Trophoblast cell (in vitro differentiated cells and primary cell): ENCODE measurements around the gene TUBGCP3.

ENCODE experiments used
- DNase-seq, 2 donors: peaks; one replicate each; pipeline ENCODE4 v3.0.0-alpha.2; 2016
- H2AFZ ChIP-seq: 2 replicates; pipeline ENCODE4 v1.6.1; 2013; ENCODE audit warnings: low read length, moderate library complexity, mild to moderate bottlenecking; ENCODE audit not compliant: insufficient read depth, poor library complexity
- H2AK5ac ChIP-seq: 2 replicates; pipeline ENCODE4 v1.6.1; 2013; ENCODE audit warnings: mild to moderate bottlenecking, low read length
- H2BK120ac ChIP-seq: 2 replicates; pipeline ENCODE4 v1.6.1; 2013; ENCODE audit warnings: low read length, mild to moderate bottlenecking, moderate library complexity; ENCODE audit not compliant: insufficient read depth, poor library complexity
- H2BK12ac ChIP-seq: 2 replicates; pipeline ENCODE4 v1.6.1; 2013; ENCODE audit warnings: mild to moderate bottlenecking, low read length, moderate library complexity
- H2BK5ac ChIP-seq: 2 replicates; pipeline ENCODE4 v1.6.1; 2013; ENCODE audit warnings: low read length, low read depth, moderate library complexity, mild to moderate bottlenecking; ENCODE audit not compliant: poor library complexity
- H3K14ac ChIP-seq: 2 replicates; pipeline ENCODE4 v1.6.1; 2013; ENCODE audit warnings: mild to moderate bottlenecking, low read length
- H3K18ac ChIP-seq: 2 replicates; pipeline ENCODE4 v1.6.1; 2013; ENCODE audit warnings: mild to moderate bottlenecking, low read length
- H3K23ac ChIP-seq: 2 replicates; pipeline ENCODE4 v1.6.1; 2013; ENCODE audit warnings: low read length
- H3K27ac ChIP-seq: 2 replicates; pipeline ENCODE4 v1.5.1; 2013; ENCODE audit warnings: low read depth, mild to moderate bottlenecking, inconsistent platforms, low read length, moderate library complexity
- H3K27me3 ChIP-seq: 2 replicates; pipeline ENCODE4 v1.6.1; 2013; ENCODE audit warnings: inconsistent platforms, mild to moderate bottlenecking, low read length, moderate library complexity; ENCODE audit not compliant: insufficient read depth
- H3K36me3 ChIP-seq, 2 experiments: 1 replicate in 1 of 2; 2 replicates in 1 of 2; pipeline ENCODE4 v1.6.1; 2013; ENCODE audit warnings: low read length in 2 of 2, mild to moderate bottlenecking in 2 of 2, moderate library complexity in 1 of 2; ENCODE audit not compliant: insufficient read depth in 2 of 2, control insufficient read depth in 1 of 2
- H3K4ac ChIP-seq: 2 replicates; pipeline ENCODE4 v1.6.1; 2013; ENCODE audit warnings: low read depth, mild to moderate bottlenecking, low read length, moderate library complexity
- H3K4me1 ChIP-seq, 2 experiments: 1 replicate in 1 of 2; 2 replicates in 1 of 2; pipeline ENCODE4 v1.6.1; 2013; ENCODE audit warnings: low read length in 2 of 2, mild to moderate bottlenecking in 2 of 2, moderate library complexity in 1 of 2; ENCODE audit not compliant: insufficient read depth in 2 of 2, control insufficient read depth in 1 of 2
- H3K4me2 ChIP-seq: 2 replicates; pipeline ENCODE4 v1.6.1; 2013; ENCODE audit warnings: inconsistent platforms, mild to moderate bottlenecking, low read length, moderate library complexity
- H3K4me3 ChIP-seq: 2 replicates; pipeline ENCODE4 v1.5.1; 2013; ENCODE audit warnings: mild to moderate bottlenecking, low read depth, low read length, inconsistent platforms
- H3K79me1 ChIP-seq: one replicate; pipeline ENCODE4 v1.6.1; 2013; ENCODE audit warnings: low read length
- H3K79me2 ChIP-seq: 2 replicates; pipeline ENCODE4 v1.6.1; 2013; ENCODE audit warnings: low read length, mild to moderate bottlenecking; ENCODE audit not compliant: control insufficient read depth, insufficient read depth, poor library complexity
- H3K9ac ChIP-seq: 2 replicates; pipeline ENCODE4 v1.6.1; 2013; ENCODE audit warnings: mild to moderate bottlenecking, low read length
- H3K9me3 ChIP-seq: 2 replicates; pipeline ENCODE4 v1.6.1; 2013; ENCODE audit warnings: low read depth, mild to moderate bottlenecking, control low read depth, inconsistent platforms, low read length; ENCODE audit not compliant: insufficient read depth
- H4K12ac ChIP-seq: 2 replicates; pipeline ENCODE4 v1.6.1; 2013; ENCODE audit warnings: low read depth, mild to moderate bottlenecking, low read length, moderate library complexity
- H4K8ac ChIP-seq: 2 replicates; pipeline ENCODE4 v1.6.1; 2013; ENCODE audit warnings: low read depth, mild to moderate bottlenecking, low read length, moderate library complexity
- H4K91ac ChIP-seq: one replicate; pipeline ENCODE4 v1.6.1; 2013; ENCODE audit warnings: low read depth, mild to moderate bottlenecking, low read length, moderate library complexity
- WGBS: extraction: QIAGEN DNeasy Blood & Tissue Kit; methylation state at CpG from one replicate; pipeline ENCODE4 v1.1.7; 2013; ENCODE audit warnings: missing lambda C conversion rate; ENCODE audit not compliant: insufficient read length, insufficient coverage; ENCODE audit errors: extremely low coverage; 5-methylcytosine and 5-hydroxymethylcytosine counted together

TUBGCP3 gene

GRCh38 chr13:112582263-112582662 is 5.7 kb downstream of the TUBGCP3 start:
- Histone ChIP-seq H3K9ac (peak overlapping the region; percentile 47), H2BK5ac (no peak overlapping the region), H3K79me2 (peaks cover 9% of the 10 kb centered on the region), H3K9me3 (peaks cover 4% of the 10 kb centered on the region), H2BK120ac (no peak overlapping the region), H3K4me2 (no peak overlapping the region), H3K27ac (no peak overlapping the region), H3K4me3 (no peak overlapping the region), H4K8ac (no peak overlapping the region), H3K36me3 (peaks cover 0 to 1% of the 10 kb centered on the region in 2 experiments), H3K79me1 (peaks cover under 1% of the 10 kb centered on the region), H2AFZ (no peak overlapping the region), H2AK5ac (no peak overlapping the region), H3K14ac (no peak overlapping the region), H4K91ac (no peak overlapping the region), H3K23ac (peak overlapping the region; percentile 42), H3K27me3 (no peaks in the 10 kb centered on the region), H2BK12ac (no peak overlapping the region), H3K4ac (peak overlapping the region; percentile 39), H4K12ac (no peak overlapping the region), H3K4me1 (no peaks in the 10 kb centered on the region), H3K18ac (no peak overlapping the region)
- DNase-seq, result no peak
- WGBS, result no CpG with 5 or more reads among the region's 9 CpGs

GRCh38 chr13:112580912-112581311 is 7.0 kb downstream of the TUBGCP3 start:
- Histone ChIP-seq H3K18ac (no peak overlapping the region), H3K4me2 (no peak overlapping the region), H3K4ac (peak overlapping the region; percentile 53), H3K4me1 (no peaks in the 10 kb centered on the region), H3K79me1 (no peaks in the 10 kb centered on the region), H3K9me3 (peaks cover 4% of the 10 kb centered on the region), H3K27me3 (no peaks in the 10 kb centered on the region), H3K79me2 (peaks cover 9% of the 10 kb centered on the region), H2BK5ac (no peak overlapping the region), H3K9ac (no peak overlapping the region), H4K8ac (no peak overlapping the region), H3K27ac (no peak overlapping the region), H2AFZ (no peak overlapping the region), H2AK5ac (no peak overlapping the region), H2BK12ac (no peak overlapping the region), H3K14ac (no peak overlapping the region), H4K91ac (no peak overlapping the region), H4K12ac (no peak overlapping the region), H3K36me3 (peaks cover 0 to 1% of the 10 kb centered on the region in 2 experiments), H2BK120ac (no peak overlapping the region), H3K4me3 (no peak overlapping the region), H3K23ac (no peak overlapping the region)
- no CpG with 5 or more reads among the region's 3 CpGs for WGBS
- DNase-seq, result no peak

GRCh38 chr13:112580211-112580610 is 7.7 kb downstream of the TUBGCP3 start:
- Histone ChIP-seq H3K9me3 (peaks cover 4% of the 10 kb centered on the region), H3K23ac (no peak overlapping the region), H2BK120ac (no peak overlapping the region), H2AK5ac (no peak overlapping the region), H2BK12ac (no peak overlapping the region), H3K4me3 (no peak overlapping the region), H4K12ac (no peak overlapping the region), H3K79me1 (no peaks in the 10 kb centered on the region), H3K4me1 (peaks cover 0 to 2% of the 10 kb centered on the region in 2 experiments), H2BK5ac (no peak overlapping the region), H3K9ac (no peak overlapping the region), H3K4ac (no peak overlapping the region), H2AFZ (no peak overlapping the region), H3K18ac (no peak overlapping the region), H4K91ac (no peak overlapping the region), H4K8ac (no peak overlapping the region), H3K36me3 (peaks cover 0 to 1% of the 10 kb centered on the region in 2 experiments), H3K27me3 (no peaks in the 10 kb centered on the region), H3K4me2 (no peak overlapping the region), H3K79me2 (peaks cover 9% of the 10 kb centered on the region), H3K27ac (no peak overlapping the region), H3K14ac (no peak overlapping the region)
- DNase-seq, result no peak
- no CpG with 5 or more reads among the region's 2 CpGs for WGBS

- Histone ChIP-seq H2AFZ (no peak overlapping the region), H3K9me3 (peaks cover 4% of the 10 kb centered on the region), H3K36me3 (peaks cover 0 to 1% of the 10 kb centered on the region in 2 experiments), H3K79me1 (no peaks in the 10 kb centered on the region), H2BK120ac (no peak overlapping the region), H3K23ac (no peak overlapping the region), H3K9ac (no peak overlapping the region), H3K4me3 (peak overlapping the region; percentile 23), H4K8ac (no peak overlapping the region), H3K27me3 (no peaks in the 10 kb centered on the region), H3K14ac (no peak overlapping the region), H3K27ac (no peak overlapping the region), H2AK5ac (no peak overlapping the region), H3K79me2 (peaks cover 12% of the 10 kb centered on the region), H2BK5ac (no peak overlapping the region), H3K4me1 (peaks cover 0 to 2% of the 10 kb centered on the region in 2 experiments), H3K18ac (peak overlapping the region; percentile 71), H3K4me2 (no peak overlapping the region), H2BK12ac (no peak overlapping the region), H3K4ac (peak overlapping the region; percentile 57), H4K12ac (no peak overlapping the region), H4K91ac (no peak overlapping the region)
- no peak for DNase-seq
- WGBS, result no CpG with 5 or more reads among the region's 18 CpGs
These were observed 8.6 kb downstream of the TUBGCP3 start for GRCh38 chr13:112579310-112579843.
